PC-9 (cell line): ENCODE data around the gene OR6K3. TPM values are rescaled to one million over a fixed set of nuclear protein-coding genes. Genes with fewer than 3 reads are reported as not detected.

Experiments
- BruUV-seq: library from RNA; stranded (reverse); fragments of 400-500 nt; replicated peaks from 2 replicates; lab custom pipeline; 2021; lab: Mats Ljungman, UMichigan
- CTCF ChIA-PET: fragments of 300-600 bp; sonication (Branson Sonifier 250); formaldehyde crosslinking; loops from one replicate; lab custom pipeline; 2022; ENCODE audit warnings: antibody characterized with exemption; lab: Charles Lee
- POLR2A ChIA-PET: fragments of 300-600 bp; sonication (Branson Sonifier 250); formaldehyde crosslinking; loops from one replicate; lab custom pipeline; 2022; ENCODE audit warnings: antibody characterized with exemption; ENCODE audit not compliant: unreplicated experiment; lab: Charles Lee
- DNase-seq, 2 experiments: peaks; one replicate each; pipeline versions ENCODE4 v3.0.0 to v3.0.0-alpha.2; 2015 to 2022; ENCODE audit warnings: mixed read lengths in 1 of 2
- H2AFZ ChIP-seq: fragments of 200-600 bp; sonication (generic); 2 replicates; pipeline ENCODE4 v1.8.1; 2017; ENCODE audit warnings: antibody characterized with exemption
- H3F3A ChIP-seq: fragments of 200-600 bp; sonication (generic); 2 replicates; pipeline ENCODE4 v1.8.1; 2017; ENCODE audit warnings: antibody characterized with exemption, mild to moderate bottlenecking, low read depth; ENCODE audit not compliant: insufficient read depth
- H3K27ac ChIP-seq: fragments of 200-600 bp; sonication (generic); 2 replicates; pipeline ENCODE4 v1.6.1; 2016; ENCODE audit warnings: mixed run types
- H3K27me3 ChIP-seq: fragments of 200-600 bp; sonication (generic); 2 replicates; pipeline ENCODE4 v1.6.1; 2016; ENCODE audit warnings: low read depth, mixed run types; ENCODE audit not compliant: insufficient read depth
- H3K36me3 ChIP-seq: fragments of 200-600 bp; sonication (generic); 2 replicates; pipeline ENCODE4 v1.6.1; 2016; ENCODE audit warnings: low read depth, mixed run types
- H3K4me1 ChIP-seq: fragments of 200-600 bp; sonication (generic); replicated peaks from 2 replicates; pipeline ENCODE4 v1.6.1; 2016; ENCODE audit warnings: mixed run types; ENCODE audit not compliant: insufficient read depth
- H3K4me2 ChIP-seq: fragments of 200-600 bp; sonication (generic); 2 replicates; pipeline ENCODE4 v1.6.1; 2017; ENCODE audit warnings: mixed run types
- H3K4me3 ChIP-seq: fragments of 200-600 bp; sonication (generic); 2 replicates; pipeline ENCODE4 v1.6.1; 2016; ENCODE audit warnings: mixed run types
- H3K79me2 ChIP-seq: fragments of 200-600 bp; sonication (generic); 2 replicates; pipeline ENCODE4 v1.6.1; 2017; ENCODE audit warnings: low read depth, mixed run types
- H3K9me2 ChIP-seq: fragments of 200-600 bp; sonication (generic); 2 replicates; pipeline ENCODE4 v1.8.1; 2017; ENCODE audit warnings: mild to moderate bottlenecking; ENCODE audit not compliant: insufficient read depth
- H3K9me3 ChIP-seq: fragments of 200-600 bp; sonication (generic); 2 replicates; pipeline ENCODE4 v1.8.1; 2016; ENCODE audit warnings: low read depth; ENCODE audit not compliant: insufficient read depth
- H4K20me1 ChIP-seq: fragments of 200-600 bp; sonication (generic); 2 replicates; pipeline ENCODE4 v1.8.1; 2017; ENCODE audit not compliant: insufficient read depth
- EZH2 ChIP-seq: fragments of 200-600 bp; sonication (generic); IDR thresholded peaks from 2 replicates; pipeline ENCODE4 v1.8.0; 2017; ENCODE audit warnings: antibody characterized with exemption, low read depth
- intact Hi-C: fragments of 100-400 bp; cut with micrococcal nuclease; formaldehyde crosslinking; loops from one replicate; pipeline ENCODE4 v1.10.0; 2022; ENCODE audit not compliant: unreplicated experiment
- total RNA-seq: library from RNA; stranded (reverse); gene quantifications from 2 replicates; pipeline ENCODE4 v1.2.3, GENCODE V29; 2021
- TF ChIP-seq, protein P1 (sequence below): fragments of 200-600 bp; sonication (generic); conservative IDR thresholded peaks from 2 replicates; pipeline ENCODE4 v1.6.1; 2017; ENCODE audit warnings: mixed run types, antibody characterized with exemption, mild to moderate bottlenecking, moderate library complexity

OR6K3 gene
- total RNA-seq, 1 experiment from 2014 or later = not detected

DNA sequence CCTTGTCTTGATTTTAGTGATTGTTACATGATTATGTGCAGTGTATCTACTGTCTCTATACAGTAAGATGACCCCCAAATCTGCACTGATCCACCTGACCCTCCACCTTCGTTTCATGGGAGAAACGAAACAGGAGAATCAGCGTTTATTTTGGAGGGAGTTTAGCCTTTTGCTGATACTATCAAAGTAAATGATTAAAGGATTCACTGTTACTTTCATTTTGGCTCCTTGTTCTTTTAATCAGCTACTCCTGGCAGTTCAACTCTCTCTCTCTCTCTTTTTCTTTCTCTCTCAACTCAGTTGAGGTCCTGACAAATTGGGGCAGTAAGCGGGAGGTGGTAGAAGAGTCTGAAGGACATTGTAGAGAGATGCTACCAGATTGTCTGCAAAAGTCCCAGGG, 9.9 kb upstream of the OR6K3 start:
- DNase-seq = no peak
- H3K36me3 ChIP-seq = no peaks in the 10 kb centered on the region
- ChIA-PET POLR2A (no interaction called here), CTCF (no interaction called here)
- TF ChIP-seq EZH2 = no peak
- TF ChIP-seq, protein P1, sequence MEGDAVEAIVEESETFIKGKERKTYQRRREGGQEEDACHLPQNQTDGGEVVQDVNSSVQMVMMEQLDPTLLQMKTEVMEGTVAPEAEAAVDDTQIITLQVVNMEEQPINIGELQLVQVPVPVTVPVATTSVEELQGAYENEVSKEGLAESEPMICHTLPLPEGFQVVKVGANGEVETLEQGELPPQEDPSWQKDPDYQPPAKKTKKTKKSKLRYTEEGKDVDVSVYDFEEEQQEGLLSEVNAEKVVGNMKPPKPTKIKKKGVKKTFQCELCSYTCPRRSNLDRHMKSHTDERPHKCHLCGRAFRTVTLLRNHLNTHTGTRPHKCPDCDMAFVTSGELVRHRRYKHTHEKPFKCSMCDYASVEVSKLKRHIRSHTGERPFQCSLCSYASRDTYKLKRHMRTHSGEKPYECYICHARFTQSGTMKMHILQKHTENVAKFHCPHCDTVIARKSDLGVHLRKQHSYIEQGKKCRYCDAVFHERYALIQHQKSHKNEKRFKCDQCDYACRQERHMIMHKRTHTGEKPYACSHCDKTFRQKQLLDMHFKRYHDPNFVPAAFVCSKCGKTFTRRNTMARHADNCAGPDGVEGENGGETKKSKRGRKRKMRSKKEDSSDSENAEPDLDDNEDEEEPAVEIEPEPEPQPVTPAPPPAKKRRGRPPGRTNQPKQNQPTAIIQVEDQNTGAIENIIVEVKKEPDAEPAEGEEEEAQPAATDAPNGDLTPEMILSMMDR = no peak
- no peaks in the 10 kb centered on the region for H3K79me2 ChIP-seq
- H3F3A ChIP-seq = no peaks in the 10 kb centered on the region
- no peaks in the 10 kb centered on the region for H3K27me3 ChIP-seq
- no peak overlapping the region for H3K27ac ChIP-seq
- no peaks in the 10 kb centered on the region for H3K9me2 ChIP-seq
- no peak overlapping the region for H3K4me2 ChIP-seq
- BruUV-seq = no TSS peak
- no peak overlapping the region for H2AFZ ChIP-seq
- H4K20me1 ChIP-seq = no peaks in the 10 kb centered on the region
- H3K4me1 ChIP-seq = no peaks in the 10 kb centered on the region
- no peaks in the 10 kb centered on the region for H3K9me3 ChIP-seq
- H3K4me3 ChIP-seq = no peak overlapping the region
- intact Hi-C loops = no loop called here

DNA sequence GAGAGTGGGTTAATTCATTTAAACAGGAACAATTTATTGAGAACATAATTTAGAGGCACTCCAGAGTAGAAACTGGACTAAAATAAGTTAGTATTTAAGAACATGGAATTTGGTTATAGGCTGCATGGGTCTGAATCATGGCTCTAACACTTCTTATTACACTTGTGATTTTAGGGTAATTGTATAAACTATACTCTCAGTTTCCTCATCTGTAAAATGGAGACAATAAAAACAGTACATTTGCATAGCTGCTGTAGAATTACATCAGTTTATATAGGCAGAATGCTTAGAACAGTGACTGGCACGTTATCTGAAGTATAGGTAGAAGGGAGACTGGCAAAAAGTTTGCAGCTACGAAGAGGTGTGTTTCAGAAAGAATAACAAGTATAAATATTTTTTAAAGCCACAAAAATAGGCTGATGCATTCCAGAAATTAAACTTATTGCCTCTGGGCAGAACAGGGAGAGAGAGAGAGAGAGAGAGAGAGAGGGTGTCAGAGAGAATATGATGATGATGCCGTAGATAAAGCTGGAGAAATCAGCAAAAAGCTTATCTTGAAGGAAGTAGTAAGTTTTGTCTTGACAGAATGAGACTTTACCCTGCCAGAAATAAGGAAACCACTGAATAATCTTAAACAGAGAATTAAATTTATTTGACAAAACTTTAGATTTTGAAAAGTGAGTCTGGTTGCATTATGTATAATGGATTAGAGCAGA, 8.1 kb upstream of the OR6K3 start:
- H3K4me2 ChIP-seq = no peak overlapping the region
- intact Hi-C loops = no loop called here
- no peak overlapping the region for H3K27ac ChIP-seq
- no peak for DNase-seq
- TF ChIP-seq, protein P1 = no peak
- TF ChIP-seq EZH2 = no peak
- CTCF ChIA-PET = no interaction called here
- POLR2A ChIA-PET = no interaction called here
- no peaks in the 10 kb centered on the region for H3K4me1 ChIP-seq
- no peaks in the 10 kb centered on the region for H3F3A ChIP-seq
- H3K79me2 ChIP-seq = no peaks in the 10 kb centered on the region
- H4K20me1 ChIP-seq = no peaks in the 10 kb centered on the region
- no peak overlapping the region for H2AFZ ChIP-seq
- no TSS peak for BruUV-seq
- no peaks in the 10 kb centered on the region for H3K9me3 ChIP-seq
- no peaks in the 10 kb centered on the region for H3K9me2 ChIP-seq
- H3K36me3 ChIP-seq = no peaks in the 10 kb centered on the region
- H3K4me3 ChIP-seq = no peak overlapping the region
- no peaks in the 10 kb centered on the region for H3K27me3 ChIP-seq

DNA sequence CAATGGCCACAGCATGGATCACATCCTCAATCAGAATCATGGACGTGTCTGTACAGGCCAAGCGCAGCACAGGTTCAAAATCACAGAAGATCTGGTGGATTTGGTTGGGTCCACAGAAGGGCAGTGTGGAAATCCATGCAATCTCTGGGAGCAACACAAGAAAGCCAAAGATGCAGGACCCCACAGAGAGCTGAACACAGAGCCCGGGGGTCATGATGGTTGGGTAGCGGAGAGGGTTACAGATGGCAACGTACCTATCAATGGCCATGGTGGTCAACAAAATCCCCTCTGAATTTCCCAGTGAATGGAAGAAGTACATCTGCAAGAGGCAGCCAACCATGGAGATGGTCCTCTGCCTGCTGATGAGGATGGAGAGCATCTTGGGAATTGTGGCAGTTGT, 3.9 kb upstream of the OR6K3 start:
- Histone ChIP-seq H3K36me3 (no peaks in the 10 kb centered on the region), H3K9me3 (no peaks in the 10 kb centered on the region), H2AFZ (no peak overlapping the region), H3K9me2 (no peaks in the 10 kb centered on the region), H4K20me1 (no peaks in the 10 kb centered on the region), H3K4me1 (no peaks in the 10 kb centered on the region), H3K79me2 (no peaks in the 10 kb centered on the region), H3K4me3 (no peak overlapping the region), H3K27ac (no peak overlapping the region), H3K4me2 (no peak overlapping the region), H3F3A (no peaks in the 10 kb centered on the region), H3K27me3 (no peaks in the 10 kb centered on the region)
- no TSS peak for BruUV-seq
- CTCF ChIA-PET = no interaction called here
- DNase-seq = no peak
- TF ChIP-seq, protein P1 = no peak
- TF ChIP-seq EZH2 = no peak
- POLR2A ChIA-PET = no interaction called here
- intact Hi-C loops = no loop called here
